Activated CD4-positive, CD25-positive, alpha-beta regulatory T cell (primary cell): ENCODE data around the gene KCNT2.
"Not testable (repeated sequence)": the region's sequence is repeated elsewhere in the genome, so short reads cannot be mapped to it uniquely, and the experiment has no call there.

ENCODE experiments used
- DNase-seq, 4 experiments: peaks; one replicate each; lab custom pipeline; 2025; lab: John Stamatoyannopoulos, UW

KCNT2 gene

DNA sequence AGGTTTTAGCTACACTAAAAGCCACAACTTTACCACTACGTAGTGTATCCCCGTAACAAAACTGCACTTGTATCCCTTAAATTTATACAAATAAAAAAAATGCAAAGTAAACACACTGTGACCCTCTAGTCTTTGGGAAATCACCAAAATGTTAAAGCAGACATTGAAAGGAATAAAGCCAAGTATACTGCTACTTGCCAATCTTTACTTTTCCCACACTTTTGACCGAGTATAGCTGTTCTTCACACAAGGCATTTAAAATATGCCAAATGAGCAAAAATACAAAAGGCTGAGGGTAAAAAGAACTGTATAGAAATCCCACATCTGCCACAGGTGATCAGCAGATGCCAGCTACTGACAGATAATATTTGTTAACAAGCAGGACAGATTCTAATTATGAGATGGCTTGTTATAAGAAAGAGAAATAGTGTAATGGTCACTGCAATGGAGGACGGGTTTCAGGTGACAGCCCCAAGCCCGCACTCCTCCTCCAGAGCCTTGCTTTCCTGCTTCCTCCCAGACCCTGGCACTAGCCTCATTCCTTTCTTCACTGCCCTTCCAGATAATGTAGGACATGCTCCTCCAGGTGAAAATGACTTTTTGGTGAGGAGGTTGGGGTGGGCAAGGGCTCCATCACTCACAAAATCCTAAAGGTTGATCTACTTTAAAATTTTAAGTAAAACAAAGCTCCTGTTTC, 18.1 kb downstream of the KCNT2 start:
- no peak for DNase-seq

DNA sequence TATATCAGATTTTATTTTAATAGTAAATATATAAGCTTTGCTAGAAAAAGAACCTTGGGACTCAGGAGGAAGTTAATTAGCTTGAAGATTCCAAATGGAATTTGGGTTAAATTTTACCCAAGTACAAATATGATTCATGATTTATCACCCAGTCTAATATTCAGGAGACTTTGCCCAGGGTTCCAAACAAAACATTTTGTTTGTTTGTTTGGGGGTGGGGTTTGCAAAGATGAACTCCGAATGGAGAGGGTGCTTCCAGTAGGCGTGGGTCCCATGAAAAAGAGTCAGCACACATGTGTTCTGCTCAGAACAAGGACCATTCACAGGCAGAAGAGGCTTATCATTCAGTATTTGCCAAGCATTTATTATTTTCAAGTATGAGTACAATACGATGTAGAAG, 23.5 kb downstream of the KCNT2 start:
- no peak for DNase-seq

DNA sequence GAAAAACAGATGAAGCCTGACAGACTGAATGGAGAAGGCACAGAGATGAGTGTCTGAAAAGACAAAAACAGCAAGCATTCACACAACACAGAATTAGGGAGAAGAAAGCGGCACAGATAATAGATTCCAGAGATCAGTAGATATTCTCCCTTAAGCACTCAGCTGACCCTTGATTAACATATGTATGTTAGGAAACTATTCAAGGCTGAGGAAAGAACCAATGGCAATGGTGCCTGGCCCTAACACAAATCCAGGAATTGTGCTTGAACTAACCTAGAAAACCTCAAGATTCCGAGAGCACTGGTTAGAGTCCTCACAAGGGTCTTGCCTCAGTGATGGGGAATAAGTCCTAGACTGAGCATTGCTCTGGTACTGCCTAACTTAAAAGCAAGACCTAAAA, 30.9 kb downstream of the KCNT2 start:
- no peak for DNase-seq

DNA sequence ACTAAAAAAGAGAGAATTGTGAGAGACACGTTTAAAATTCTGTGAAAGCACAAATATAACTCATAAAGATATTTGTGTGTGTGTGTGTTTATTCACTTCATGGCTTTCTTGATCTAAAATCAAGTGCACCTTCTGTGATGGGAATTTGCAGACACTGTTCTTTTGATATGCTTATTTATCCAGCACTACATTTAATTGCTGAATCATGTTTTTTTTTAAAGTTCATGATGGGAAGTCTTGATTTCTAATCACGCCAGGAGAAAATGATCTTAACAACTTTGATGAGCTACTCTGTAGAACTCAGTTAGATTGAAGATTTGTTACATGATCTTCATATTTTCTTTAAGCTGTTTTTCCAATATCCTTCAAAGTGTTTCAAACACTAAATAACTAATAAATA, 35.0 kb downstream of the KCNT2 start:
- DNase-seq = no peak

DNA sequence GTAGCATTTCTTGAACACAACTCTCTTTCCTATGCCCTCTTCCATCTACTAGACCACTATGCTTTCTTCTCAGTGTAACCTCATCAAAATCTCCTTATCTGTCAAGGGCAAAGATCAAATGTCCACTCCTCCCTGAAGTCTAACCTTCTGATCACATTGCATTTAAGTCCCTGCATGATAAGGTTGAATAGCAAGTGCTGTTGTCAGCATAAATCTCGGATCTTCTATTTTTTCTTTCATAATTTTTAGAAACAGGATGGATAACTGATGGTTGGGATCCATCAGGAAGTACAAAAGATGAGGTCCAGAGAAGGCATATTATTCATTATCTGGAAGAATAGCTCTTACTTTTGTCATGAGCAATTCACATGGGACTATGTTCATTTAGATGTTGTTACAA, 41.0 kb downstream of the KCNT2 start:
- no peak for DNase-seq

DNA sequence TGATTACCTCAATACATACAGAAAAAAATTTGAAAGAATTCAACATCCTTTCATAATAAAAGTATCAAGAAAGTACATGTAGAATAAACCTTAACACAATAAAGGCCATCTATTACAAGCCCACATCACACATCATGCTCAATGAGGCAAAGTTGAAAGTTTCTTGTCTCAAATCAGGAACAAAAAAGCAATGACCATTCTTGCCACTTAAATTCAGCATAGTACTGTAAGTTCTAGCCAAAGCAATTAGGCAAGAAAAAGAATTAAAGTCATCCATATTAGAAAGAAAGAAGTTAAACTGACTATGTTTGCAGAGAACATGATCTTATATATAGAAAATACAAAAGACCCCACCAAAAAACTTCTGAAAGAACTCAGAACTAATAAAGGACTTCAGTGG, 44.5 kb downstream of the KCNT2 start:
- no peak for DNase-seq

DNA sequence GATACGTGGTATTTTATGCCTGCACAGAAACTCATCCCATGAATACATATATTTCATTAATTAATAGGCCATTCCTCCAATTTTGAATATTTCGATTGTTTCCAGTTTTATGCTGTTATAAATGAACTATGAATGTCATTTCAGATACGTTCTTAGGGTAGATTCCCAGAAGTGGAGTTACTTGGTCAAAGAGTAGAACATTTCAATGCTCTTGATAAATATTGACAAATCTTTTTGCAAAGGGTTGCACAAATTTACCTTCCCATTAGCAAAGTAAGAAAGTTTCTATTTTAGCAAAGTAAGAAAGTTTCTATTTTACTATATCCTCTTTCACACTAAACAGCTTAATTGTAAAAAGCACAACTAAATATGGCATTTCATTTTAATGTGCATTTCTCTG, 48.9 kb downstream of the KCNT2 start:
- DNase-seq = no peak

DNA sequence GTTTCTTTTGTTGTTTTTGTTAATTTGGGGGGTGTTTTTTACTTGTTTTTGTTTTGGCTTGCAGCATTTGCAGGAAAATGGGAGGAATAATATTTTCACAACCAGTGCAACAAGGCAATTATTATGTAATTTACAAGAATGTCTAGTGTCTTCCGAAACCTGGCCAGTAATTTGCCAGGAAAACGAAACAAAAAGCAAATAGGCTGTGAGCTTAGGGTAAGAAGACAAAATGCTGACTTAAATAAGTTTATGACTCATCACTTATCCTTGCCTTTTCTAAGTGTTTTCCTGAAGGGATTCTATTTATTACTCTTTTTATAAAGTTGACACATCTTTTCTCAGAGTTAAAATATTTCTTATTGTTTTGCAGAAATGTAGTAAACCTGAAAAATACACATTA, 49.8 kb downstream of the KCNT2 start:
- DNase-seq = no peak

DNA sequence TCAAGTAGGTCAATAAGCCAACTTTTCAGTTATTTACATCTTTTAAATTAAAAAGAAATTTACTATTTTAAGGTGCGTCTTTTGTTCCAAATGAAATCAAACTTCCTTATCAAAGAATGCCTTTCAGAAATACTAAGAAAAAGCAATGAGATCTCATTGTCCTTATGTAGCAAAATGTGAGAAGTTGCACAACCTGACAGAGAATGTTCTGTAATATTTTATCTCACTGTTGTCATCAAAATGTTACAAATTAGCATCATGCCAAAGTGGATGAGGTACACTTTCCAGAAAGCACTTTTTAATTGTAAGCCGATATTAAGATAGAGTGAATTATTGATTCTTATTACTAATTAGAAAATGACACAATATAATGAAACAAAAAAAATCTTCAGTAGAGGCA, 50.4 kb downstream of the KCNT2 start:
- no peak for DNase-seq

DNA sequence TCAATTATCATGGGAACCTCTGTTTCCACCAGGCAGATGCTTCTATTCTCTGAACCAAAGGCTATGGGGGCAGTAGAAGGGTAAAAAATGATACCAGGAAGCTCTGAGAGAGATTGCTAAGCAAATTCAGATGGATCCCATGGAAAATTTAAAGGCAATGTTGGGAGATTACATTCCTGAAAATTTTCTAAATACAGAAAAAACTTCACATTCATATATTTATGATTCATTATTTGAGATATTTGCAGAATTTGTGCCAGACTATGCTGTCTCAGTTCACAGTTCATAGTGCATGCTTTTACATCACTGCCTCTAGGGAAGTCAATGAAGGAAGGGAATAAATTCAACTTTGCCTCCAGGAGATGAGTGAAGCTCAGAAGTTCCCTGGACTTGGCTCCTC, 57.5 kb downstream of the KCNT2 start:
- DNase-seq = no peak

DNA sequence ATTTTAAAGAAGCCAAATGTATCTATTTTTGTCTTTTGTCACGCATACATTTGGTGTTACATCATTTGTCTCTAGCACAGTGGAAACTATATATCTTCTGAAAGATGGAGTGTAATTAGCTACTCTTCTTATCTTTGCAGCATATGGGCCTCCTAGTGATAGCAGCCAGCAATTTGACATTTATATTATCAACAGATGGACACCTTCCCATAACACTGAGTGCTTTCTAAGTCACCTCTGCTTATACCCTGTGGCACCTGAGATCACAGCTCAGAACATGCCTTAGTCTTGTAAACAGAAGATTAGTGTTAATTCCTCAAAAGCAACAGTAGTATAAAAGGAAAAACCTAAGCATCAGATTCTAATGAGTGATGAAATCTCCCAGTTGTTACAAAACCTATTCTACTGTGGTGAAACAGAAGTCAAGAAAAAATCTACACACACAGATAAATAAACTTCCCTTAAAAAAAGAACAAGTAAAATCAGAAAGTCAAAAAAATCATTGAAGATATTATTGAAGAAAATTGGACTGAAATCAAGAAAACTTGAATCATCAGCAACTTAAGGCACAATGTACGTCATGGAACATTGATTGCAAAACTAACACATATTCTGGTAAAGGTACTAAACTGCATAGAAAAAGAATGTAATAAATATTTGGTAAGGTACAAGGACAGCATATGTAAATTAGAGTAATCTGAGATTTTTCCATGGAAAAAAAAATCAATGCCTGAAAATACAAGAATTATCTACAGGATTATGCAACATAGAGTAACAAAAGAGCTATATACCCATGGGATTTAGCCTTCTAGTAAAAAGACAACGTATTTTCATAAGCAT, 61.7 kb downstream of the KCNT2 start:
- DNase-seq = no peak

DNA sequence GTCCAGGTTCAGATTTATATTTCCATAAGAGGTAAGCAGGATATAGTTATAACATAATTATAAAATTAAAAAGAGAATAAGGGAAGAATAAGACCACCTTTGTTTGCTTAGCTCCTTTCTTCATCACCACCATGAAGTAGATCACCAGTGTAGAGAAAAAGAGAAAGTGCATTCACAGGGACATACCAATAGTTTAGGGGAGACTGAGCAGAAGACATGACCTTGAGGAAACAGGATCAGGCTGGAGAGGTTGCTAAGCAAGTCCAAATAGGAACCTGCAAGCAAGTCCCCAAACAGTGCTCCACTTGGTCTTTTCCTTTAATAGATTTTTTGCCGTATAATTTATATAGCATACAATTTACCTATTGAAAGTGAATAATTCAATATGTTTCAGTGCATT, 63.0 kb downstream of the KCNT2 start:
- no peak for DNase-seq

DNA sequence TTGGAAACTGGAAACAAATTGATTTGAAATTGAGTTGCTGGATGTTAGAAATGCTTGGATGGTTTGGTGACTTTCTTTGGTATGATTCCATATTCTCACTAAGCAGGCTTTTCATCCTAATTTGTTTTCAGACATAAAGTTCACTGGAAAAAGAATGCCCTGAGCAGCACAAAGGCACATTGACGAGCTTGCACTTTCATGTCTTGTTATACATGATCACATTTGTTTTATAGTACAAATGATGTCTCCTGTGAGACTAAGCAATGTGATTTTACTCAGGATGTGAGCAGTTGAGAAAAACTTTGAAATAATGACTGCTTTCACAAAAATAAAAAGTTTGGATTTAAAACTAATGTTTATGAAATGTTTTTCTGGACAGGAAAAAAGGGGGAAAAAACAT, 63.6 kb downstream of the KCNT2 start:
- DNase-seq = no peak

DNA sequence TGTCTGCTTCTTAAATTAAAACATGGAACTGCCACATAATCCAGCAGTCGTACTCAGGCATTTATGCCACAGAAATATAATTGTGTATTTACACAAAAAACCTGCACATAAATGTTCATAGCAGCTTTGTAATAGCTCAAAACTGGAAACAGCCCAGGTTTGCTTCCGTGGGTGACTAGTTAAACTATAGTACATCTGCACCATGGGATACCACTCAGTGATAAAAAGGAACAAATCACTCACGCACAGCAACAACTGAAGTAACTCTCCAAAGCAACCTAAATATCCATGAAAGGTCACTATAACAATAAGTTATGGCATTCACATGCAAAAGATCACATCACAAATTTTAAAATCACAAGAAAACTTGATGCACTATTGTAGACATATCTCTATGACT, 64.4 kb downstream of the KCNT2 start:
- DNase-seq = no peak

DNA sequence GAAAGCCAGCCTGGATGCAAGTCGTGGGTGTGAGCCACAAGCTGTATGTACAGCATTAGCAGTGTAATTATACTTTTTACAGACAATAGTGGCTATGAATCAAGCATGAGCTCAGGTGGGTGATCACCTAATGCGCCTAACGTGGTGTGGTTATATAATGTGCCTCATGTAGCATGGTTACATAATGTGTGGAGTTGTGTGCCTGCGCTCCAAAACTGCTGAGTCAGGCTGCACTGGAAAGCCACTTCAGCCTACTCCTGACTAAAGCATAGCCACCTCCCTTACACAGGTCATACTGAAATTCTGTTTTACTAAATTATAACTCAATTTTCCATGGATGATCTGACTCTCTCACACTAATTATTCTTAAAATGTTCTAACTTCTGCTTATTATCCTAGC, 69.8 kb downstream of the KCNT2 start:
- DNase-seq = no peak

DNA sequence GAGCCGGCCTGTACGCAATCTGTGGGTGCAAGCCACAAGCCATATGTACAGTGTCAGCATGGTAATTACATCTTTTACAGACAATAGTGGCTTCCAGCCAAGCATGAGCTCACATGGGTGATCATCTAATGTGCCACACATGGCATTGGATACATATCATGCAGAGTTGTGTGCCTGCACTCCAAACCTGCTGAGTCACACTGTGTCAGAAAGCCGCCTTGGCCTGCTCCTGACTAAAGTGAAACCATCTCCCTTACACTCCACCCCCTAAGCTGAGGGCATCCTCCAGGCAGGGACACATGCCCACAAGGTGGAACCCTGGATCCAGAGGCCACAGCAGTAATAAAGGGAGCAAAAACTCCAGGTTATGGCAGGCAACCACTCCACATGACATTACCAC, 72.5 kb downstream of the KCNT2 start:
- no peak for DNase-seq

DNA sequence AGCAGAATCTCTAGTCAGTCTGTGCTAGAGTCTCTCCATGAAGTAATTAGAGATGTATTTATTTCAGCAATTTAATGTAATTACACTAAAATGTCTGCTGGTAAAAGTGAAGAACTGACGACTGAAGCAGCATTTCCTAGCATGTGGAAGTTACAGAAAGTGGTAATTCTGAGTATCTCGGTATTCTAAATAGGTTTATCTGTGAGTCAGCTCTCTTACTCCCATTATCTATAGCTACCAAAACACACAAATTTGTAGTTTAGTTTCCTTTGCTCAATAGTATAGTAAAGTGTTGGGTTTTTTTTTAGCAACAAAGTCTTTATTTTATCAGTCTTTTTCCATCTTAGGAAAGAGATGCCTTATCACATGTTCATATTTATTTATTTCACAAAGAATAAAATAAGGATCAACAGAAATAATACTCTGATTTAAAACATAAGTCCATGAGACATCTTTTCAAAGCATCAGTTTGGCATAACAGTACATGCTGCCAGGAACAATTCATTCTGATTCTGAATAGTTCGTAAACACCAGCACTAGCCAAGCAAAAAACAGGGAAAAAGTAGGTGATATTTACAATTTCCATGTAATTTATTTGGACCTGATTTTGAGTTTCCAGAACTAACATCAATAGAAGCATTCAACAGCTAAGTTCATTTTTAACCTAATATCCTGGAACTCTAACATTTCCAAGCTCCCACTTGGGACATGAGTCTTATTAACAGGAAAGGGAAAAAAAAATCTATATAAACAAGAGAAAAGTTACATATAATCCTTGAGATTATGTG, 76.3 kb downstream of the KCNT2 start:
- no peak for DNase-seq

DNA sequence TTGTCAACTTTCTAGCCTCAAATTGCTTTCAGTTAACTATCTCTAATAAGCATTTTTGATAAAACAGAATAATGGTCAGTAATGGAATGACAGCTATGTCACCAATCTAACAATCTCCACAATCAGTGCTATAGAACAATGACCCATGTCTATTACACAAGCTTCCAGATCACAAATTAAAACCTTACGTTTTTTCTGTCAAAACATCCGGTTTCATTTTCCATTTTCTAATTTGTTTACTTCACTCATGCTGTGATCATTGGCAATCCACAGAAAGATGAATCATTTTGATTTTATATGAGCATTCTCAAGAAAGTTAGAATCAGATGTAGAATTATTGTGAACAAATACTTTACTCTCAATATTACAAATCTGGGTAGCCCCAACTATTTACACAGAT, 80.3 kb downstream of the KCNT2 start:
- no peak for DNase-seq

DNA sequence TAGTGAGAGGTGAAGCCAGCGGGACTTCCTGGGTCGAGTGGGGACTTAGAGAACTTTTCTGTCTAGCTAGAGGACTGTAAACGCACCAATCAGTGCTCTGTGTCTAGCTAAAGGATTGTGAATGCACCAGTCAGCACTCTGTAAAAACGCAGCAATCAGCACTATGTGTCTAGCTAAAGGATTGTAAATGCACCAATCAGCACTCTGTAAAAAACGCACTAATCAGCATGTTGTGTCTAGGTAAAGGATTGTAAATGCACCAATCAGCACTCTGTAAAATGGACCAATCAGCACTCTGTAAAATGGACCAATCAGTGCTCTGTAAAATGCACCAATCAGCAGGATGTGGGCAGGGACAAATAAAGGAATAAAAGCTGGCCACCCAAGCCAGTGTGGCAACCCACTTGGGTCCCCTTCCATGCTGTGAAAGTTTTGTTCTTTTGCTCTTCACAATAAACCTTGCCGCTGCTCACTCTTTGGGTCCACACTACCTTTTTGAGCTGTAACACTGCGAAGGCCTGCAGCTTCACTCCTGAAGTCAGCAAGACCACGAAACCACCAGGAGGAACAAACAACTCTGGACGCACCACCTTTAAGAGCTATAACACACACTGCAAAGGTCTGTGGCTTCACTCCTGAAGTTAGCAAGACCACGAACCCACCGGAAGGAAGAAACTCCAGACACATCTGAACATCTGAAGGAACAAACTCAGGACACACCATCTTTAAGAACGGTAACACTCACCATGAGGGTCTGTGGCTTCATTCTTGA, 85.5 kb downstream of the KCNT2 start:
- not testable (repeated sequence) for DNase-seq

DNA sequence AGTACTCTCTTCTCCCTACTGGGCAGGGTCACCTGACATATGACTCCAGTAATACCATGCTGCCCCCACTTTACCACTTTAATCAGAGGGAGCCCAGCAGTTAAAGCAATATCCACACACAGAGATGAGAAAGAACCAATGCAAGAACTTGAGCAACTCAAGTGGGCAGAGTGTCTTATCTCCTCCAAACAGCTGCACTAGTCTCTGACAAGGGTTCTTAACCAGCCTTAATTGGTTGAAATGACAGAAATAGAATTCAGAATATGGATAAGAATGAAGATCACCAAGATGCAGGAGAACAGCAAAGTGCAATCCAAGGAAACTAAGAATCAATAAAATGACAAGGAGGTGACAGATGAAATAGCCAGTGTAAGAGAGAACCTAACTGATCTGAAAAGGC, 91.0 kb downstream of the KCNT2 start:
- no peak for DNase-seq

DNA sequence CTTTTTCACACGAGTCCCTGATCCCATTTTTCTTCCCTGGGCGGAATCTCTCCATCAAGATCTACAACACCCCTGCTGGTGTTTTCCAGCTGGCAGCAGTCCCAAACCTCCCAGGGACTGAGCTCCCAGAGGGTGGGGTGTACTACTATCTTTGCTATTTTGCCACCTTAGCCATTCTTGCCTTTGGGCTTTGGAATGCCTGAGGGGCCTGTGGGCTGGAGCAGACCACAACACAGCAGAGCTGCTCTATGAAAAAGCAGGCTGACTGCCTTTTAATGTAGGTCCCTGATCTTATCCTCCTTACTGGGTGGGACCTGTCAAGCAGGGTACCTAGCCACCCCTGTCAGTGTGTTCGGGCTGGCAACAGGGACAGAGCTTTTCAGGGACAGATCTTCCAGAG, 91.9 kb downstream of the KCNT2 start:
- DNase-seq = no peak

DNA sequence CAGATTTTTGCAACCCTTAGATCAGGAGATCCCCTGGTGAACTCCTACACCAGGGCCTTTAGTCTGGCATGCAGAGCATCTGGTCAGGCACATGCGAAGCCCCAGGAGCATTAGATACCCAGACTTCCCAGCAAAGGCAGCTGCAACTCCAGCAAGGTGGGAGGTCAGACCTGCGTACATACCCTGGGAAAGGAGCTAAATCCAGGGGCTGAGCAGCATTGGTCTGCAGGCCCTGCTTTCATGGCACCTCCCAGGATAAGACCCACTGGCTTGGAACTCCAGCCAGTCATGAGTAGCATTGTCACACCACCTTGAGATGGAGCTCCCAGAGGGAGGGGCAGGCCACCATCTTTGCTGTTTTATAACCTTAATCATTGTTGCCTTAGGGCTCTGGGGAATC, 92.3 kb downstream of the KCNT2 start:
- DNase-seq = no peak
